Astrocyte of the cerebellum (primary cell): Measurements from ENCODE around the gene SLC13A1.

Experiments
- DNase-seq: peaks from one replicate; pipeline ENCODE4 v3.0.0-alpha.2; 2011; ENCODE audit warnings: low read depth
- H3K4me3 ChIP-seq: 2 replicates; pipeline ENCODE4 v1.5.1; 2011; ENCODE audit warnings: mild to moderate bottlenecking, low read depth, low read length, moderate library complexity
- CTCF ChIP-seq: IDR thresholded peaks from 2 replicates; pipeline ENCODE4 v1.5.1; 2012; ENCODE audit warnings: low read length, low read depth, moderate library complexity, mild to moderate bottlenecking; ENCODE audit errors: missing control alignments
- in situ Hi-C: cut with HindIII; loops from 2 replicates; pipeline ENCODE4 v1.10.0; 2017; ENCODE audit warnings: low sequenced_read_pairs

SLC13A1 gene

GRCh38 chr7:123198668-123199652 is 809 bp downstream of the SLC13A1 start:
- H3K4me3 ChIP-seq, result no peak overlapping the region
- no peak for DNase-seq
- no peak for TF ChIP-seq CTCF
- in situ Hi-C loops, result no loop called here

- in situ Hi-C loops, result no loop called here
Measured at GRCh38 chr7:123198111-123198510, 1.7 kb downstream of the SLC13A1 start.

GRCh38 chr7:123193235-123193634 is 6.5 kb downstream of the SLC13A1 start:
- H3K4me3 ChIP-seq, result no peak overlapping the region
- no peak for TF ChIP-seq CTCF
- no peak for DNase-seq
- in situ Hi-C loops, result no loop called here

More at GRCh38 chr7:123198111-123198510, 1.7 kb downstream of the SLC13A1 start:
- DNase-seq, result no peak
- no peak for TF ChIP-seq CTCF
- no peak overlapping the region for H3K4me3 ChIP-seq

GRCh38 chr7:123191132-123191531 is 8.6 kb downstream of the SLC13A1 start:
- no peak for TF ChIP-seq CTCF
- H3K4me3 ChIP-seq, result no peak overlapping the region
- in situ Hi-C loops, result no loop called here
- no peak for DNase-seq

- H3K4me3 ChIP-seq, result no peak overlapping the region
- DNase-seq, result no peak
- in situ Hi-C loops, result no loop called here
- TF ChIP-seq CTCF, result no peak
Measured at GRCh38 chr7:123190109-123190831, 9.5 kb downstream of the SLC13A1 start.

- no peak for DNase-seq
- no peak for TF ChIP-seq CTCF
- no peak overlapping the region for H3K4me3 ChIP-seq
- in situ Hi-C loops, result no loop called here
Measured at GRCh38 chr7:123185756-123186155, 14.0 kb downstream of the SLC13A1 start.
